ENCODE results near the gene ATF5. TPM values are rescaled to one million over a fixed set of nuclear protein-coding genes. Genes with fewer than 3 reads are reported as not detected.

Gene ATF5
- total RNA-seq, 2 donors from 2014 or later = 7.4 to 12.0 TPM

- Mint-ChIP-seq H3K27me3 (ENCODE audit: insufficient read depth) (peaks cover 48% of the 10 kb centered on the region), H3K9me3 (peaks cover 5% of the 10 kb centered on the region), H3K27ac (no peak overlapping the region), H3K4me1 (no peaks in the 10 kb centered on the region), H3K4me3 (no peak overlapping the region), H3K36me3 (ENCODE audit: low read depth) (peaks cover 11% of the 10 kb centered on the region)
- TF ChIP-seq CTCF (conservative IDR thresholded peaks at IDR 0.05) = no peak
- no peaks in the 10 kb centered on the region for H3K4me1 ChIP-seq (ENCODE audit: control insufficient read depth, insufficient read depth, low read length)
- no peak for DNase-seq
- no peak overlapping the region for H3K4me3 ChIP-seq (ENCODE audit: low read length)
- 94 to 98% methylated on average over 8 to 17 of the region's 17 CpGs for WGBS, 2 experiments (ENCODE audit: insufficient coverage in 1 of 2, insufficient read length in 1 of 2)
- no peaks in the 10 kb centered on the region for H3K9me3 ChIP-seq (ENCODE audit: control insufficient read depth, low read length)
- peaks cover under 1% of the 10 kb centered on the region for H3K36me3 ChIP-seq (ENCODE audit: control insufficient read depth, insufficient read depth, low read length)
- H3K9ac ChIP-seq (ENCODE audit: extremely low read depth, low read length, poor library complexity, severe bottlenecking) = no peak overlapping the region
- H3K27me3 ChIP-seq (ENCODE audit: control insufficient read depth, insufficient read depth, low read length, poor library complexity, severe bottlenecking) = no peaks in the 10 kb centered on the region
- H3K27ac ChIP-seq (ENCODE audit: low read depth, low read length) = no peak overlapping the region
Measured at GRCh38 chr19:49891393-49891792, 37.6 kb upstream of the ATF5 start.

- Mint-ChIP-seq H3K27ac (no peak overlapping the region), H3K4me3 (no peak overlapping the region), H3K27me3 (ENCODE audit: insufficient read depth) (peaks cover 58% of the 10 kb centered on the region), H3K4me1 (no peaks in the 10 kb centered on the region), H3K36me3 (ENCODE audit: low read depth) (peaks cover 9% of the 10 kb centered on the region), H3K9me3 (peaks cover 5% of the 10 kb centered on the region)
- no peak overlapping the region for H3K4me3 ChIP-seq (ENCODE audit: low read length)
- H3K27ac ChIP-seq (ENCODE audit: low read depth, low read length) = no peak overlapping the region
- WGBS, 2 experiments (ENCODE audit: insufficient coverage in 1 of 2, insufficient read length in 1 of 2) = 100% methylated on average over 1 of the region's 1 CpG; no CpG with 5 or more reads in 1 of the 2 experiments
- no peaks in the 10 kb centered on the region for H3K4me1 ChIP-seq (ENCODE audit: control insufficient read depth, insufficient read depth, low read length)
- DNase-seq = no peak
- TF ChIP-seq CTCF (conservative IDR thresholded peaks at IDR 0.05) = no peak
- H3K9me3 ChIP-seq (ENCODE audit: control insufficient read depth, low read length) = no peaks in the 10 kb centered on the region
- H3K36me3 ChIP-seq (ENCODE audit: control insufficient read depth, insufficient read depth, low read length) = no peaks in the 10 kb centered on the region
- no peak overlapping the region for H3K9ac ChIP-seq (ENCODE audit: extremely low read depth, low read length, poor library complexity, severe bottlenecking)
- no peaks in the 10 kb centered on the region for H3K27me3 ChIP-seq (ENCODE audit: control insufficient read depth, insufficient read depth, low read length, poor library complexity, severe bottlenecking)
Measured at GRCh38 chr19:49892716-49893115, 36.3 kb upstream of the ATF5 start.

GRCh38 chr19:49894011-49894664, 34.9 kb upstream of the ATF5 start:
- H3K27me3 Mint-ChIP-seq (ENCODE audit: insufficient read depth) = peaks cover 56% of the 10 kb centered on the region
- Histone ChIP-seq H3K4me3 (ENCODE audit: low read length) (no peak overlapping the region), H3K9me3 (ENCODE audit: control insufficient read depth, low read length) (no peaks in the 10 kb centered on the region), H3K4me1 (ENCODE audit: control insufficient read depth, insufficient read depth, low read length) (no peaks in the 10 kb centered on the region), H3K27ac (ENCODE audit: low read depth, low read length) (no peak overlapping the region), H3K36me3 (ENCODE audit: control insufficient read depth, insufficient read depth, low read length) (no peaks in the 10 kb centered on the region), H3K27me3 (ENCODE audit: control insufficient read depth, insufficient read depth, low read length, poor library complexity, severe bottlenecking) (no peaks in the 10 kb centered on the region), H3K9ac (ENCODE audit: extremely low read depth, low read length, poor library complexity, severe bottlenecking) (no peak overlapping the region)
- no peak for DNase-seq
- H3K4me1 Mint-ChIP-seq = no peaks in the 10 kb centered on the region
- no peak for TF ChIP-seq CTCF (conservative IDR thresholded peaks at IDR 0.05)
- peaks cover 5% of the 10 kb centered on the region for H3K9me3 Mint-ChIP-seq
- no peak overlapping the region for H3K27ac Mint-ChIP-seq
- no peak overlapping the region for H3K4me3 Mint-ChIP-seq
- 87 to 94% methylated on average over 7 to 18 of the region's 18 CpGs for WGBS, 2 experiments (ENCODE audit: insufficient coverage in 1 of 2, insufficient read length in 1 of 2)
- H3K36me3 Mint-ChIP-seq (ENCODE audit: low read depth) = peaks cover 3% of the 10 kb centered on the region

All from endodermal cell (in vitro differentiated cells).